ENCODE measurements around the gene DLG2.
"Not testable (repeated sequence)": the region's sequence is repeated elsewhere in the genome, so short reads cannot be mapped to it uniquely, and the experiment has no call there.

DLG2 gene

GRCh38 chr11:85115798-85116197, 511.3 kb downstream of the DLG2 start:
- Histone ChIP-seq H3K9me3 (ENCODE audit: control insufficient read depth, insufficient read depth, low read depth, low read length) (no peaks in the 10 kb centered on the region), H3K4me3 (ENCODE audit: low read depth, low read length) (no peak overlapping the region), H3K27ac (ENCODE audit: low read depth, low read length) (no peak overlapping the region), H3K27me3 (ENCODE audit: control insufficient read depth, insufficient read depth, low read length) (no peaks in the 10 kb centered on the region), H3K4me1 (ENCODE audit: control insufficient read depth, insufficient read depth, low read length) (peaks cover 8% of the 10 kb centered on the region), H3K36me3 (ENCODE audit: control insufficient read depth, insufficient read depth, low read length) (no peaks in the 10 kb centered on the region), H3K9ac (ENCODE audit: low read length) (no peak overlapping the region)

GRCh38 chr11:85114786-85115185, 512.4 kb downstream of the DLG2 start:
- H3K4me3 ChIP-seq (ENCODE audit: low read depth, low read length), result no peak overlapping the region
- H3K36me3 ChIP-seq (ENCODE audit: control insufficient read depth, insufficient read depth, low read length), result no peaks in the 10 kb centered on the region
- peaks cover 8% of the 10 kb centered on the region for H3K4me1 ChIP-seq (ENCODE audit: control insufficient read depth, insufficient read depth, low read length)
- H3K27ac ChIP-seq (ENCODE audit: low read depth, low read length), result no peak overlapping the region
- H3K9ac ChIP-seq (ENCODE audit: low read length), result no peak overlapping the region
- no peaks in the 10 kb centered on the region for H3K27me3 ChIP-seq (ENCODE audit: control insufficient read depth, insufficient read depth, low read length)
- H3K9me3 ChIP-seq (ENCODE audit: control insufficient read depth, insufficient read depth, low read depth, low read length), result no peaks in the 10 kb centered on the region

- not testable (repeated sequence) for H3K36me3 ChIP-seq (ENCODE audit: control insufficient read depth, insufficient read depth, low read length); H3K4me3 ChIP-seq (ENCODE audit: low read depth, low read length); H3K9ac ChIP-seq (ENCODE audit: low read length); H3K27me3 ChIP-seq (ENCODE audit: control insufficient read depth, insufficient read depth, low read length); H3K4me1 ChIP-seq (ENCODE audit: control insufficient read depth, insufficient read depth, low read length); H3K9me3 ChIP-seq (ENCODE audit: control insufficient read depth, insufficient read depth, low read depth, low read length); H3K27ac ChIP-seq (ENCODE audit: low read depth, low read length)
Measured at GRCh38 chr11:85110246-85110645, 516.9 kb downstream of the DLG2 start.

DNA sequence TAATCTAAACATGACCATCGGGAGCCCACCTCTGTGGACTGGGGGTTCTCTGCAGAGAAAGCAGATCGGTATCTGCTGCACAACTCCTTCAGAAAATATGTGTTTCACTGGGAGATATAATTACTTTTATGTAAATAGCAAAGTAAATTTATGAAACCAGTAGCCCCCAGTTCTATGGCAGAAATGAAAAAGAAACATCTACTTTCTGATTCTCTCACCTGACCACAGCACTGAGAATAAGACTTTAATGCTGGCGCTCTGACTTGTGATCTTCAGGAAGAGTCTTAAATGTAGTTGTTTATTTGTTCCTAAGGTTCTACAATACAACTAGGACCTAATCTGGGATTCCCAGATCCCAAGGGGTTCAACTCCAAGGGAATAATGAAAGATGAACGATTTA, 518.0 kb downstream of the DLG2 start:
- no peak overlapping the region for H3K4me3 ChIP-seq (ENCODE audit: low read depth, low read length)
- H3K27me3 ChIP-seq (ENCODE audit: control insufficient read depth, insufficient read depth, low read length), result no peaks in the 10 kb centered on the region
- H3K9me3 ChIP-seq (ENCODE audit: control insufficient read depth, insufficient read depth, low read depth, low read length), result no peaks in the 10 kb centered on the region
- no peaks in the 10 kb centered on the region for H3K4me1 ChIP-seq (ENCODE audit: control insufficient read depth, insufficient read depth, low read length)
- no peaks in the 10 kb centered on the region for H3K36me3 ChIP-seq (ENCODE audit: control insufficient read depth, insufficient read depth, low read length)
- no peak overlapping the region for H3K27ac ChIP-seq (ENCODE audit: low read depth, low read length)
- H3K9ac ChIP-seq (ENCODE audit: low read length), result no peak overlapping the region

DNA sequence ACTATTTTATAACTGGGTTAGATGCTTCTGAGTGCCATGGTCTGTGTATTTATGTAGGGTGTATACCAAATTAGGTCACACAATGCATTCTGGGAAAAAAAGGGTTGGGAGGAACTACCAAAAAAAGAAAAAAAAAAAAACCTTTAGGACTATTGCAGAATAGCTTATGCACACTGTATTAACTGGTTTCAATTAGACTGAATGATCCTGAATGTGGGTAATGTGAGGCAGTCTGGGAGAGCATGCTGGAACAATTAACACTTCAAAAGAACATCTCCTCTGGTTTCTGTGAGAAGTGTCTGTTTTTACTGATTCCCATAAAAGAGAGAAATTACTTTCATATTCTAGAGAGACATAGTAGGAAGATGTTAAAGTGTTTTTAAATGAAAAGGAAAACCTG, 521.3 kb downstream of the DLG2 start:
- Histone ChIP-seq H3K4me1 (ENCODE audit: control insufficient read depth, insufficient read depth, low read length) (no peaks in the 10 kb centered on the region), H3K9me3 (ENCODE audit: control insufficient read depth, insufficient read depth, low read depth, low read length) (peaks cover 3% of the 10 kb centered on the region; the same call in 1 of the 2 replicates), H3K36me3 (ENCODE audit: control insufficient read depth, insufficient read depth, low read length) (no peaks in the 10 kb centered on the region), H3K27me3 (ENCODE audit: control insufficient read depth, insufficient read depth, low read length) (no peaks in the 10 kb centered on the region), H3K27ac (ENCODE audit: low read depth, low read length) (no peak overlapping the region), H3K9ac (ENCODE audit: low read length) (no peak overlapping the region), H3K4me3 (ENCODE audit: low read depth, low read length) (no peak overlapping the region)

GRCh38 chr11:85099522-85099921, 527.6 kb downstream of the DLG2 start:
- Histone ChIP-seq H3K27me3 (ENCODE audit: control insufficient read depth, insufficient read depth, low read length) (no peaks in the 10 kb centered on the region), H3K36me3 (ENCODE audit: control insufficient read depth, insufficient read depth, low read length) (no peaks in the 10 kb centered on the region), H3K27ac (ENCODE audit: low read depth, low read length) (no peak overlapping the region), H3K4me3 (ENCODE audit: low read depth, low read length) (no peak overlapping the region), H3K4me1 (ENCODE audit: control insufficient read depth, insufficient read depth, low read length) (no peaks in the 10 kb centered on the region), H3K9ac (ENCODE audit: low read length) (no peak overlapping the region), H3K9me3 (ENCODE audit: control insufficient read depth, insufficient read depth, low read depth, low read length) (peaks cover 3% of the 10 kb centered on the region)

DNA sequence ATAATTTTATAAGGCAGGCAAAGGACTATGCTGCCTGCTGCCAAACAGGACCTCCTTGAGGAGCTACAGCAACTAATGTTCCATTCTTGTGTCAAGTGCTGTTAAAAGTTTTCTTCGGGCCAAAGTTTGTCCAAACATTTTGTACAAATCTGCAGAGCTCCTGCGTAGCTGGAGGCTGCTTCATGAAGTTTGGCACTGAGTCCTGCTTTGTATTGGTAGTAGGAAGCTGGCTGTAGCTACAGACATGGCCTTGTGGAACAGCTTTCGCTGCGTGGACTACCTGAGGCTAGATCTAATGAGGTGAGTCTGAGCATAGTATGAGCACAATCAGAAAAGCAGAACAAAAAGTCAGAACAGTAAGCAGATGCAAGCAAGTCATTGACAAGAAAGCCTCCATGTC, 528.1 kb downstream of the DLG2 start:
- H3K4me3 ChIP-seq (ENCODE audit: low read depth, low read length), result no peak overlapping the region
- H3K9me3 ChIP-seq (ENCODE audit: control insufficient read depth, insufficient read depth, low read depth, low read length), result peaks cover 3% of the 10 kb centered on the region
- no peaks in the 10 kb centered on the region for H3K27me3 ChIP-seq (ENCODE audit: control insufficient read depth, insufficient read depth, low read length)
- H3K9ac ChIP-seq (ENCODE audit: low read length), result no peak overlapping the region
- no peaks in the 10 kb centered on the region for H3K36me3 ChIP-seq (ENCODE audit: control insufficient read depth, insufficient read depth, low read length)
- H3K4me1 ChIP-seq (ENCODE audit: control insufficient read depth, insufficient read depth, low read length), result no peaks in the 10 kb centered on the region
- H3K27ac ChIP-seq (ENCODE audit: low read depth, low read length), result no peak overlapping the region

- Histone ChIP-seq H3K27ac (ENCODE audit: low read depth, low read length) (no peak overlapping the region), H3K27me3 (ENCODE audit: control insufficient read depth, insufficient read depth, low read length) (no peaks in the 10 kb centered on the region), H3K36me3 (ENCODE audit: control insufficient read depth, insufficient read depth, low read length) (no peaks in the 10 kb centered on the region), H3K9ac (ENCODE audit: low read length) (no peak overlapping the region), H3K4me3 (ENCODE audit: low read depth, low read length) (no peak overlapping the region), H3K9me3 (ENCODE audit: control insufficient read depth, insufficient read depth, low read depth, low read length) (no peaks in the 10 kb centered on the region; the same call in 1 of the 2 replicates), H3K4me1 (ENCODE audit: control insufficient read depth, insufficient read depth, low read length) (no peaks in the 10 kb centered on the region)
Measured at GRCh38 chr11:85096939-85097338, 530.2 kb downstream of the DLG2 start.

DNA sequence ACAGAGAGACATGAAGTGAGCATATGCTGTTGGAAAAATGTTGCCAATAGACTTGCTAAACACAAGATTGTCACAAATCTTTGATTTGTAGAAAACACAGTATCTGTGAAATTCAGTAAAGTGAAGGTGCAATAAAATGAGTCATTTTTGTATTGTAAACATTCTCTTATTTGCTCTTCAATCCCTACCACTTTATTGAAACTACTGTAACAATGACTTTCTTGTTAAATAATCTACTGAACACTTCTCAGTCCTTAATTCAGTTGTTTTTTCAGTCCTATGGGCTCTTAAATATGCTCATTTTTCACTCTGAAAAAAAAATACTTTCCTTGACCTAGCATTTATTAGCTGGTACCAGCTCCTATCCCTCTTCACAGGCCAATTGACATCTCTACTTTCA, 531.9 kb downstream of the DLG2 start:
- no peaks in the 10 kb centered on the region for H3K36me3 ChIP-seq (ENCODE audit: control insufficient read depth, insufficient read depth, low read length)
- H3K9me3 ChIP-seq (ENCODE audit: control insufficient read depth, insufficient read depth, low read depth, low read length), result no peaks in the 10 kb centered on the region; the same call in 1 of the 2 replicates
- no peak overlapping the region for H3K4me3 ChIP-seq (ENCODE audit: low read depth, low read length)
- no peak overlapping the region for H3K27ac ChIP-seq (ENCODE audit: low read depth, low read length)
- no peaks in the 10 kb centered on the region for H3K27me3 ChIP-seq (ENCODE audit: control insufficient read depth, insufficient read depth, low read length)
- no peak overlapping the region for H3K9ac ChIP-seq (ENCODE audit: low read length)
- no peaks in the 10 kb centered on the region for H3K4me1 ChIP-seq (ENCODE audit: control insufficient read depth, insufficient read depth, low read length)

GRCh38 chr11:85094795-85095194, 532.3 kb downstream of the DLG2 start:
- H3K9me3 ChIP-seq (ENCODE audit: control insufficient read depth, insufficient read depth, low read depth, low read length), result no peaks in the 10 kb centered on the region; the same call in 1 of the 2 replicates
- H3K4me3 ChIP-seq (ENCODE audit: low read depth, low read length), result no peak overlapping the region
- no peaks in the 10 kb centered on the region for H3K27me3 ChIP-seq (ENCODE audit: control insufficient read depth, insufficient read depth, low read length)
- no peak overlapping the region for H3K27ac ChIP-seq (ENCODE audit: low read depth, low read length)
- no peak overlapping the region for H3K9ac ChIP-seq (ENCODE audit: low read length)
- H3K36me3 ChIP-seq (ENCODE audit: control insufficient read depth, insufficient read depth, low read length), result no peaks in the 10 kb centered on the region
- no peaks in the 10 kb centered on the region for H3K4me1 ChIP-seq (ENCODE audit: control insufficient read depth, insufficient read depth, low read length)

DNA sequence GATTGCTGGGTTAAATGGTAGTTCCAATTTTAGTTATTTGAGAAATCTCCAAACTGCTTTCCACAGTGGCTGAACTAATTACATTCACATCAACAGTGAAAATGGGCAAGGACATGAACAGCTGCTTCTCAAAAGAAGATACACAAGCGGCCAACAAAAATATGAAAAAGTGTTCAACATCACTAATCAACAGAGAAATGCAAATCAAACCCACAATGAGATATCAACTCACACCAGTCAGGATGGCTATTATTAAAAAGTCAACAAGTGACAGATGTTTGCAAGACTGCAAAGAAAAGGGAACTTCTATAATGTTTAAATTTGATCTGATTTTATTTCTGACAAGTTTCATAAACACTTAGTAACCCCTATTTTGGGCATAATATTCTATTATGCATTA, 537.5 kb downstream of the DLG2 start:
- Histone ChIP-seq H3K9me3 (ENCODE audit: control insufficient read depth, insufficient read depth, low read depth, low read length) (0 out of 2 replicates have a peak, but pooled peaks cover 3% of the 10 kb centered on the region), H3K36me3 (ENCODE audit: control insufficient read depth, insufficient read depth, low read length) (no peaks in the 10 kb centered on the region), H3K4me3 (ENCODE audit: low read depth, low read length) (no peak overlapping the region), H3K4me1 (ENCODE audit: control insufficient read depth, insufficient read depth, low read length) (no peaks in the 10 kb centered on the region), H3K9ac (ENCODE audit: low read length) (no peak overlapping the region), H3K27ac (ENCODE audit: low read depth, low read length) (no peak overlapping the region), H3K27me3 (ENCODE audit: control insufficient read depth, insufficient read depth, low read length) (no peaks in the 10 kb centered on the region)

DNA sequence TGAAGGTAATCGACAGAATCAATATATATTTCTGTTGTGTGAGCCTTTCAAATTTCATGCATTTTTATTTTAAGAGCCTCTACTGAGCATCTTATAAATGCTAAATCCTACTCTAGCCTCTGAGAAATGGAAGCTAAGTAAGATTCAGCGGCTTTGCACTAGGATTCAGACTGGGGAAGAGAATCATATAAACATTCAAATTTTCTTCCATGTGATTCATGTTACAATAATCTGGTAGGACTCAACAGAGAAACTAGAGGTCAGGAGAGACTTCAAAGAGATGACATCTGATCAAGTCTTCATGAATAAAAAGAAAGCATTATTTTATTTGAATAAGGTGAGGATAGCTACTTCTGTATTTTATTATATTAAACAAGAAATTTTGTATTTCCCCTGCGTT, 538.9 kb downstream of the DLG2 start:
- no peak overlapping the region for H3K27ac ChIP-seq (ENCODE audit: low read depth, low read length)
- H3K9ac ChIP-seq (ENCODE audit: low read length), result no peak overlapping the region
- no peak overlapping the region for H3K4me3 ChIP-seq (ENCODE audit: low read depth, low read length)
- H3K4me1 ChIP-seq (ENCODE audit: control insufficient read depth, insufficient read depth, low read length), result no peaks in the 10 kb centered on the region; the same call in 1 of the 2 replicates
- H3K27me3 ChIP-seq (ENCODE audit: control insufficient read depth, insufficient read depth, low read length), result no peaks in the 10 kb centered on the region
- no peaks in the 10 kb centered on the region for H3K36me3 ChIP-seq (ENCODE audit: control insufficient read depth, insufficient read depth, low read length)
- peaks cover 5% of the 10 kb centered on the region; the same call in 1 of the 2 replicates for H3K9me3 ChIP-seq (ENCODE audit: control insufficient read depth, insufficient read depth, low read depth, low read length)

Measured in HUES6 (cell line).